HG03095 (cell line): ENCODE data around the gene LBH.

Experiments
- ATAC-seq: cut with Tn5 transposase; IDR thresholded peaks from one replicate; pipeline ENCODE4 v1.9.1; 2021; ENCODE audit warnings: moderate library complexity; ENCODE audit not compliant: unreplicated experiment

The LBH gene

GRCh38 chr2:30300456-30301221 is 69.3 kb downstream of the LBH start:
- ATAC-seq, result no peak

GRCh38 chr2:30301551-30301950 is 70.2 kb downstream of the LBH start:
- ATAC-seq, result no peak

GRCh38 chr2:30302566-30302965 is 71.2 kb downstream of the LBH start:
- ATAC-seq, result no peak

GRCh38 chr2:30303095-30303494 is 71.8 kb downstream of the LBH start:
- ATAC-seq, result no peak

GRCh38 chr2:30305235-30305634 is 73.9 kb downstream of the LBH start:
- ATAC-seq, result no peak

- no peak for ATAC-seq
Measured at GRCh38 chr2:30306522-30306921, 75.2 kb downstream of the LBH start.

- ATAC-seq, result no peak
Measured at GRCh38 chr2:30308280-30308679, 76.9 kb downstream of the LBH start.
